GM23338 (cell line): ENCODE measurements around the gene HSFX2. TPM values are rescaled to one million over a fixed set of nuclear protein-coding genes. Genes with fewer than 3 reads are reported as not detected.

Experiments
- ATAC-seq: fragments of 200-7000 bp; cut with Tn5 transposase; 3 replicates; pipeline ENCODE4 v1.9.1; 2020
- DNase-seq: peaks from one replicate; pipeline ENCODE4 v3.0.0-alpha.2; 2015; ENCODE audit warnings: low spot score
- H2AFZ ChIP-seq: fragments of 200-600 bp; sonication (generic); 2 replicates; pipeline ENCODE4 v1.8.0; 2016; ENCODE audit warnings: antibody characterized with exemption, mild to moderate bottlenecking, moderate library complexity
- H3F3A ChIP-seq: fragments of 200-600 bp; sonication (generic); replicated peaks from 2 replicates; pipeline ENCODE4 v1.8.0; 2017; ENCODE audit warnings: antibody characterized with exemption, mixed run types, low read depth
- H3K27ac ChIP-seq: fragments of 200-600 bp; sonication (generic); 2 replicates; pipeline ENCODE4 v1.6.1; 2016; ENCODE audit warnings: low read depth
- H3K27me3 ChIP-seq: fragments of 200-600 bp; sonication (generic); 2 replicates; pipeline ENCODE4 v1.8.0; 2016; ENCODE audit warnings: mild to moderate bottlenecking, mixed run types, moderate library complexity; ENCODE audit not compliant: insufficient read depth
- H3K36me3 ChIP-seq: fragments of 200-600 bp; sonication (generic); 2 replicates; pipeline ENCODE4 v1.8.0; 2016; ENCODE audit warnings: mild to moderate bottlenecking; ENCODE audit not compliant: insufficient read depth
- H3K4me1 ChIP-seq: fragments of 200-600 bp; sonication (generic); 2 replicates; pipeline ENCODE4 v1.8.0; 2016; ENCODE audit warnings: mild to moderate bottlenecking, moderate library complexity; ENCODE audit not compliant: insufficient read depth
- H3K4me2 ChIP-seq: fragments of 200-600 bp; sonication (generic); 2 replicates; pipeline ENCODE4 v1.7.1; 2017; ENCODE audit warnings: mixed run types
- H3K4me3 ChIP-seq: fragments of 200-600 bp; sonication (generic); 2 replicates; pipeline ENCODE4 v1.6.1; 2016; ENCODE audit warnings: mixed run types
- H3K79me2 ChIP-seq: fragments of 200-600 bp; sonication (generic); replicated peaks from 2 replicates; pipeline ENCODE4 v1.8.0; 2017; ENCODE audit warnings: mild to moderate bottlenecking; ENCODE audit not compliant: insufficient read depth
- H3K9me2 ChIP-seq: fragments of 200-600 bp; sonication (generic); 2 replicates; pipeline ENCODE4 v1.8.0; 2017; ENCODE audit not compliant: insufficient read depth
- H4K20me1 ChIP-seq: fragments of 200-600 bp; sonication (generic); replicated peaks from 2 replicates; pipeline ENCODE4 v1.8.0; 2017; ENCODE audit warnings: mild to moderate bottlenecking; ENCODE audit not compliant: insufficient read depth
- H3K27ac Mint-ChIP-seq: 2 replicates; pipeline ENCODE4 v1.8.0; 2020; ENCODE audit warnings: inconsistent platforms, mild to moderate bottlenecking, moderate library complexity, mixed read lengths
- H3K27me3 Mint-ChIP-seq: 3 replicates; pipeline ENCODE4 v1.8.0; 2022; ENCODE audit warnings: low read depth, mild to moderate bottlenecking, moderate library complexity, mixed read lengths, inconsistent platforms; ENCODE audit not compliant: insufficient read depth, poor library complexity
- H3K36me3 Mint-ChIP-seq: 3 replicates; pipeline ENCODE4 v1.8.0; 2021; ENCODE audit warnings: low read depth, mild to moderate bottlenecking, inconsistent platforms, moderate library complexity, mixed read lengths
- H3K4me1 Mint-ChIP-seq: 3 replicates; pipeline ENCODE4 v1.8.0; 2020; ENCODE audit warnings: mild to moderate bottlenecking, inconsistent platforms, mixed read lengths
- H3K4me3 Mint-ChIP-seq: 3 replicates; pipeline ENCODE4 v1.8.0; 2021; ENCODE audit warnings: moderate library complexity, mild to moderate bottlenecking, inconsistent platforms, mixed read lengths
- H3K9me3 Mint-ChIP-seq: 3 replicates; pipeline ENCODE4 v1.8.0; 2020; ENCODE audit warnings: moderate library complexity, mild to moderate bottlenecking, inconsistent platforms, mixed read lengths
- CREB1 ChIP-seq: fragments of 250-450 bp; sonication (Bioruptor Pico); IDR thresholded peaks from 2 replicates; pipeline ENCODE4 v1.5.0; 2020; ENCODE audit warnings: low read depth, mild to moderate bottlenecking, moderate library complexity
- CTCF ChIP-seq, 2 experiments: fragments of 200-600 bp in 1 of 2; sonication (generic) in 1 of 2; conservative IDR thresholded peaks; 2 replicates each; pipeline versions ENCODE4 v1.5.1 to v1.6.1; 2016 to 2017; ENCODE audit warnings: antibody characterized with exemption in 2 of 2, low read depth in 2 of 2, mild to moderate bottlenecking in 2 of 2, moderate library complexity in 1 of 2
- EZH2 ChIP-seq: fragments of 200-600 bp; sonication (generic); IDR thresholded peaks from one replicate; pipeline ENCODE4 v1.8.0; 2017; ENCODE audit warnings: antibody characterized with exemption, mild to moderate bottlenecking, low read depth; ENCODE audit not compliant: unreplicated experiment
- JUNB ChIP-seq: IDR thresholded peaks from one replicate; pipeline ENCODE4 v1.6.1; 2016; ENCODE audit warnings: antibody characterized with exemption; ENCODE audit not compliant: unreplicated experiment
- NANOG ChIP-seq: IDR thresholded peaks from 2 replicates; pipeline ENCODE4 v1.6.1; 2016; ENCODE audit warnings: antibody characterized with exemption, borderline replicate concordance
- POLR2AphosphoS5 ChIP-seq: IDR thresholded peaks from 2 replicates; pipeline ENCODE4 v1.6.1; 2016; ENCODE audit warnings: antibody characterized with exemption, low read depth
- REST ChIP-seq: IDR thresholded peaks from one replicate; pipeline ENCODE4 v1.6.1; 2018; ENCODE audit warnings: antibody characterized with exemption; ENCODE audit not compliant: unreplicated experiment
- STAT1 ChIP-seq: IDR thresholded peaks from one replicate; pipeline ENCODE4 v1.6.1; 2016; ENCODE audit warnings: antibody characterized with exemption; ENCODE audit not compliant: unreplicated experiment
- ZNF114 ChIP-seq: fragments of 250-450 bp; sonication (Bioruptor Pico); IDR thresholded peaks from 2 replicates; pipeline ENCODE4 v1.5.0; 2020; ENCODE audit warnings: mild to moderate bottlenecking, moderate library complexity
- ZNF331 ChIP-seq: fragments of 250-450 bp; sonication (Bioruptor Pico); IDR thresholded peaks from 2 replicates; pipeline ENCODE4 v1.5.0; 2020; ENCODE audit warnings: low read depth, mild to moderate bottlenecking, moderate library complexity
- polyA plus RNA-seq: library from polyadenylated mRNA; unstranded; fragments of >200 nt; fragmentation: Nextera tagmentation; extraction: Ambion mirVana; gene quantifications from 2 replicates; pipeline ENCODE4 v1.2.1, GENCODE V29; 2016
- total RNA-seq: library from RNA; depleted of rRNA; stranded (reverse); fragments of >200 nt; shearing (Covaris generic); gene quantifications from 2 replicates; pipeline ENCODE4 v1.2.3, GENCODE V29; 2014

HSFX2 gene
- total and polyA plus RNA-seq, 2 experiments from 2014 or later: 0.29 TPM; not detected in 1

- H4K20me1 ChIP-seq: no peaks in the 10 kb centered on the region
- Mint-ChIP-seq H3K36me3 (no peaks in the 10 kb centered on the region; the same call in 2 of the 3 replicates), H3K27ac (no peak overlapping the region), H3K9me3 (no peaks in the 10 kb centered on the region), H3K4me1 (peaks cover 7% of the 10 kb centered on the region; the same call in 2 of the 3 replicates), H3K4me3 (no peak overlapping the region), H3K27me3 (peaks cover 2% of the 10 kb centered on the region)
- no peak overlapping the region for H3K4me3 ChIP-seq
- H3K4me1 ChIP-seq: no peaks in the 10 kb centered on the region
- H3K27ac ChIP-seq: no peak overlapping the region
- no peaks in the 10 kb centered on the region for H3K36me3 ChIP-seq
- no peak overlapping the region for H2AFZ ChIP-seq
- H3K9me2 ChIP-seq: no peaks in the 10 kb centered on the region
- DNase-seq (no peak), ATAC-seq (no peak)
- H3F3A ChIP-seq: no peaks in the 10 kb centered on the region
- no peak overlapping the region for H3K4me2 ChIP-seq
- H3K27me3 ChIP-seq: no peaks in the 10 kb centered on the region
- no peak for TF ChIP-seq NANOG
- TF ChIP-seq JUNB: no peak
- no peak for TF ChIP-seq POLR2AphosphoS5
- no peak for TF ChIP-seq ZNF331 (CRISPR knock-in tag)
- TF ChIP-seq CREB1: no peak
- TF ChIP-seq STAT1: no peak
- TF ChIP-seq EZH2: no peak
- H3K79me2 ChIP-seq: peaks cover 25% of the 10 kb centered on the region
Measured at GRCh38 chrX:149611623-149612175, 16.6 kb upstream of the HSFX2 start.

GRCh38 chrX:149610511-149610910 is 15.4 kb upstream of the HSFX2 start:
- ATAC-seq (peak; percentile 57), DNase-seq (peak; percentile 33)
- Histone ChIP-seq H3K27me3 (no peaks in the 10 kb centered on the region), H3K4me3 (no peak overlapping the region), H4K20me1 (no peaks in the 10 kb centered on the region), H3K79me2 (peaks cover 18% of the 10 kb centered on the region), H3K4me2 (no peak overlapping the region), H3F3A (no peaks in the 10 kb centered on the region), H3K36me3 (no peaks in the 10 kb centered on the region), H3K9me2 (no peaks in the 10 kb centered on the region), H3K27ac (no peak overlapping the region), H2AFZ (no peak overlapping the region), H3K4me1 (no peaks in the 10 kb centered on the region)
- Mint-ChIP-seq H3K4me3 (no peak overlapping the region), H3K36me3 (peaks cover 4% of the 10 kb centered on the region; the same call in 1 of the 3 replicates), H3K27ac (0 out of 2 replicates have a peak overlapping the region, but pooled peaks have one; percentile 48), H3K4me1 (peaks cover 7% of the 10 kb centered on the region; the same call in 1 of the 3 replicates), H3K27me3 (peaks cover 6% of the 10 kb centered on the region), H3K9me3 (no peaks in the 10 kb centered on the region)
- TF ChIP-seq STAT1: no peak
- no peak for TF ChIP-seq ZNF114 (CRISPR knock-in tag)
- TF ChIP-seq JUNB: no peak
- TF ChIP-seq CREB1: no peak
- TF ChIP-seq CTCF (conservative IDR thresholded peaks at IDR 0.05; ENCODE audit: low read depth in 2 of 2): no peak
- no peak for TF ChIP-seq POLR2AphosphoS5
- TF ChIP-seq REST: no peak
- no peak for TF ChIP-seq ZNF331 (CRISPR knock-in tag)
